A549 (cell line): ENCODE measurements around the gene FFAR1. TPM values are rescaled to one million over a fixed set of nuclear protein-coding genes. Genes with fewer than 3 reads are reported as not detected.

Experiments used
- ATAC-seq, 2 experiments: fragments of 200-7000 bp in 1 of 2; fragments of >200 bp in 1 of 2; cut with Nextera tagmentation in 1 of 2; cut with Tn5 transposase in 1 of 2; 3 replicates each; pipeline versions ENCODE4 v1.8.0 to v1.9.1; 2018 to 2020; ENCODE audit warnings: mild to moderate bottlenecking in 1 of 2, moderate library complexity in 1 of 2
- CTCF ChIA-PET: fragments of 300-600 bp; sonication (Branson Sonifier 250); formaldehyde crosslinking; extraction: SDS; loops from one replicate; lab custom pipeline; 2021; ENCODE audit warnings: antibody characterized with exemption, inconsistent platforms; lab: Yijun Ruan, JAX
- POLR2A ChIA-PET: fragments of 350-600 bp; formaldehyde crosslinking; extraction: SDS; loops from one replicate; lab custom pipeline; 2021; ENCODE audit warnings: antibody characterized with exemption, inconsistent platforms; lab: Yijun Ruan, JAX
- DNase-seq, 2 experiments: peaks; one replicate each; pipeline versions ENCODE4 v3.0.0 to v3.0.0-alpha.2; 2011 to 2016; ENCODE audit warnings: low read depth in 1 of 2, low spot score in 1 of 2
- FAIRE-seq: peaks from 2 replicates; lab custom pipeline; 2011; peaks lifted over from hg19 to GRCh38; lab: Jason Lieb, UNC
- H3K27ac ChIP-seq, 2 experiments: fragments of >200 bp; sonication (Bioruptor Twin); formaldehyde crosslinking; 3 replicates each; pipeline ENCODE4 v1.5.1; 2016 to 2017
- H3K4me1 ChIP-seq: fragments of >200 bp; sonication (Bioruptor Twin); formaldehyde crosslinking; 3 replicates; pipeline ENCODE4 v1.6.1; 2016
- H3K4me2 ChIP-seq: fragments of >200 bp; sonication (Bioruptor Twin); formaldehyde crosslinking; 3 replicates; pipeline ENCODE4 v1.6.1; 2016
- H3K4me3 ChIP-seq: fragments of >200 bp; sonication (Bioruptor Twin); formaldehyde crosslinking; 3 replicates; pipeline ENCODE4 v1.5.1; 2016
- H3K9me3 ChIP-seq: fragments of >200 bp; sonication (Bioruptor Twin); formaldehyde crosslinking; 3 replicates; pipeline ENCODE4 v1.6.1; 2016
- BHLHE40 ChIP-seq: IDR thresholded peaks from 2 replicates; pipeline ENCODE4 v1.6.1; 2012; ENCODE audit warnings: low read depth, low read length, inconsistent platforms
- CBX8 ChIP-seq: fragments of 200-600 bp; sonication (generic); IDR thresholded peaks from 2 replicates; pipeline ENCODE4 v1.6.1; 2016
- CEBPB ChIP-seq, 2 experiments: fragments of >200 bp in 1 of 2; sonication (Bioruptor Twin) in 1 of 2; formaldehyde crosslinking in 1 of 2; IDR thresholded peaks; 2 replicates each; pipeline ENCODE4 v1.6.1; 2012 to 2016
- CHD4 ChIP-seq: fragments of 200-600 bp; sonication (generic); IDR thresholded peaks from 2 replicates; pipeline ENCODE4 v1.6.1; 2016; ENCODE audit warnings: antibody characterized with exemption, mild to moderate bottlenecking, borderline replicate concordance
- EHF ChIP-seq: fragments of 250-450 bp; sonication (Bioruptor Pico); IDR thresholded peaks from 2 replicates; pipeline ENCODE4 v1.5.0; 2020; ENCODE audit warnings: mild to moderate bottlenecking
- EHMT2 ChIP-seq: fragments of 200-600 bp; sonication (generic); IDR thresholded peaks from 2 replicates; pipeline ENCODE4 v1.6.1; 2016; ENCODE audit warnings: antibody characterized with exemption, low read depth, mild to moderate bottlenecking, moderate library complexity
- FOXS1 ChIP-seq: fragments of 250-450 bp; sonication (Bioruptor Pico); IDR thresholded peaks from 2 replicates; pipeline ENCODE4 v1.5.0; 2020; ENCODE audit warnings: mild to moderate bottlenecking, moderate library complexity
- GATA3 ChIP-seq: IDR thresholded peaks from 2 replicates; pipeline ENCODE4 v1.6.1; 2012; ENCODE audit warnings: borderline replicate concordance
- HOXA7 ChIP-seq: fragments of 250-450 bp; sonication (Bioruptor Pico); IDR thresholded peaks from 2 replicates; pipeline ENCODE4 v1.5.0; 2020; ENCODE audit warnings: mild to moderate bottlenecking, moderate library complexity
- HOXB13 ChIP-seq: fragments of 250-450 bp; sonication (Bioruptor Pico); IDR thresholded peaks from 2 replicates; pipeline ENCODE4 v1.5.0; 2020; ENCODE audit warnings: low read depth, mild to moderate bottlenecking, moderate library complexity
- HOXB5 ChIP-seq: fragments of 250-450 bp; sonication (Bioruptor Pico); IDR thresholded peaks from 2 replicates; pipeline ENCODE4 v1.5.0; 2020; ENCODE audit warnings: mild to moderate bottlenecking, moderate library complexity
- JUNB ChIP-seq: fragments of >200 bp; sonication (Bioruptor Twin); formaldehyde crosslinking; IDR thresholded peaks from 2 replicates; pipeline ENCODE4 v1.6.1; 2016
- KDM1A ChIP-seq: fragments of 200-600 bp; sonication (generic); IDR thresholded peaks from 2 replicates; pipeline ENCODE4 v1.6.1; 2016; ENCODE audit warnings: low read depth, mild to moderate bottlenecking
- KDM5A ChIP-seq: fragments of 200-600 bp; sonication (generic); IDR thresholded peaks from 2 replicates; pipeline ENCODE4 v1.6.1; 2016; ENCODE audit warnings: antibody characterized with exemption, mild to moderate bottlenecking
- NR3C1 ChIP-seq: fragments of >200 bp; sonication (Bioruptor Twin); formaldehyde crosslinking; IDR thresholded peaks from 3 replicates; pipeline ENCODE4 v1.6.1; 2017
- POLR2A ChIP-seq: IDR thresholded peaks from 2 replicates; pipeline ENCODE4 v1.6.1; 2012; ENCODE audit warnings: mild to moderate bottlenecking, low read length
- RAD21 ChIP-seq, 2 experiments: fragments of >200 bp in 1 of 2; sonication (Bioruptor Twin) in 1 of 2; formaldehyde crosslinking in 1 of 2; IDR thresholded peaks in 1 of 2; conservative IDR thresholded peaks in 1 of 2; 2 replicates in 1 of 2; 3 replicates in 1 of 2; pipeline ENCODE4 v1.6.1; 2012 to 2018; ENCODE audit warnings: inconsistent platforms in 1 of 2
- RFX5 ChIP-seq: fragments of 450-650 bp; IDR thresholded peaks from 2 replicates; pipeline ENCODE4 v1.7.1; 2014; ENCODE audit warnings: antibody characterized with exemption, mild to moderate bottlenecking, moderate library complexity
- SMC3 ChIP-seq: fragments of >200 bp; sonication (Bioruptor Twin); formaldehyde crosslinking; IDR thresholded peaks from 3 replicates; pipeline ENCODE4 v1.6.1; 2018; ENCODE audit warnings: inconsistent platforms
- SREBF2 ChIP-seq: fragments of 450-650 bp; IDR thresholded peaks from 2 replicates; pipeline ENCODE4 v1.6.1; 2014; ENCODE audit warnings: mild to moderate bottlenecking, moderate library complexity
- TFCP2L1 ChIP-seq: fragments of 250-450 bp; sonication (Bioruptor Pico); IDR thresholded peaks from 2 replicates; pipeline ENCODE4 v1.5.0; 2021; ENCODE audit warnings: mild to moderate bottlenecking
- TP53 ChIP-seq: fragments of 250-450 bp; sonication (Bioruptor Pico); IDR thresholded peaks from 2 replicates; pipeline ENCODE4 v1.5.0; 2021; ENCODE audit warnings: mild to moderate bottlenecking, moderate library complexity
- ZNF302 ChIP-seq: fragments of 250-450 bp; sonication (Bioruptor Pico); IDR thresholded peaks from 2 replicates; pipeline ENCODE4 v1.9.0; 2021; ENCODE audit warnings: inconsistent platforms, mild to moderate bottlenecking, moderate library complexity
- ZSCAN20 ChIP-seq: fragments of 250-450 bp; sonication (Bioruptor Pico); IDR thresholded peaks from 2 replicates; pipeline ENCODE4 v1.8.0; 2022; ENCODE audit warnings: mild to moderate bottlenecking, moderate library complexity
- WGBS: methylation state at CpG from one replicate; pipeline ENCODE4 v1.1.6; 2017; ENCODE audit errors: missing lambda C conversion rate; 5-methylcytosine and 5-hydroxymethylcytosine counted together
- polyA plus RNA-seq, 4 experiments: library from polyadenylated mRNA; depleted of rRNA in 3 of 4; stranded (reverse); fragments of >200 nt; fragmentation: RNase III in 1 of 4; extraction: RNeasy Plus Mini Kit Qiagen cat#74134 plus additional on column Dnase treatment in 1 of 4; gene quantifications; 2 replicates in 3 of 4; 3 replicates in 1 of 4; pipeline ENCODE4 v1.2.3, GENCODE V29; 2011 to 2017
- TF ChIP-seq, protein P1 (sequence below): fragments of >200 bp; sonication (Bioruptor Twin); formaldehyde crosslinking; IDR thresholded peaks from 3 replicates; pipeline ENCODE4 v1.5.1; 2016
- TF ChIP-seq, protein P2 (sequence below): IDR thresholded peaks from 2 replicates; pipeline ENCODE4 v1.6.1; 2012; ENCODE audit warnings: low read depth, borderline replicate concordance

Gene FFAR1
- polyA plus RNA-seq, 2 of the 4 experiments (the other 2 are of a cell fraction), result not detected

DNA sequence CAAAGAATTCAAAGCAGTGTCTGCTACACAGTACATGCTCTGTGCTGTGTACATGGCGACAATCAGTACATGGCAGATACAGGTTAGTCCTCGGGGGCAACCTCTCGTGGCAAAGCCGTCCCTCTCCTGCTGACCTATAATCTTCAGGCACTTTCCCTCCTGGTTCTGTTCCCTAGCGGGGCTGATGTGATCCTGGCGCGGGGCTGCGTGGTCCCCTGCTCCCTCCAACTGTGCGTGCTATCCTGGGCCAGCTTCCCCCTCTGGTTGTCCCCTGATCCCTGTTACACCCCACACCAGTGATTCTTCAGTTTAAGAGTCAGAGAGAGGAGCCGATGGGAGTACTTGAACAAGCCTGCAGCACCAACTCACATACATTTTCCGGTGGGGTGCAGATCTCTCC is 43.7 kb upstream of the FFAR1 start:
- Histone ChIP-seq H3K4me3 (no peak overlapping the region), H3K4me1 (0 out of 3 replicates have a peak, but pooled peaks cover 2% of the 10 kb centered on the region), H3K9me3 (0 out of 3 replicates have a peak, but pooled peaks cover 2% of the 10 kb centered on the region), H3K4me2 (no peak overlapping the region), H3K27ac (no peak overlapping the region)
- TF ChIP-seq FOXS1, result no peak
- no peak for TF ChIP-seq BHLHE40
- TF ChIP-seq ZSCAN20, result no peak
- no peak for TF ChIP-seq JUNB
- no peak for TF ChIP-seq GATA3
- TF ChIP-seq NR3C1, result no peak
- TF ChIP-seq KDM5A, result no peak
- no peak for TF ChIP-seq HOXA7 (CRISPR knock-in tag)
- no peak for TF ChIP-seq HOXB13 (CRISPR knock-in tag)
- no peak for TF ChIP-seq KDM1A
- TF ChIP-seq, protein P1, sequence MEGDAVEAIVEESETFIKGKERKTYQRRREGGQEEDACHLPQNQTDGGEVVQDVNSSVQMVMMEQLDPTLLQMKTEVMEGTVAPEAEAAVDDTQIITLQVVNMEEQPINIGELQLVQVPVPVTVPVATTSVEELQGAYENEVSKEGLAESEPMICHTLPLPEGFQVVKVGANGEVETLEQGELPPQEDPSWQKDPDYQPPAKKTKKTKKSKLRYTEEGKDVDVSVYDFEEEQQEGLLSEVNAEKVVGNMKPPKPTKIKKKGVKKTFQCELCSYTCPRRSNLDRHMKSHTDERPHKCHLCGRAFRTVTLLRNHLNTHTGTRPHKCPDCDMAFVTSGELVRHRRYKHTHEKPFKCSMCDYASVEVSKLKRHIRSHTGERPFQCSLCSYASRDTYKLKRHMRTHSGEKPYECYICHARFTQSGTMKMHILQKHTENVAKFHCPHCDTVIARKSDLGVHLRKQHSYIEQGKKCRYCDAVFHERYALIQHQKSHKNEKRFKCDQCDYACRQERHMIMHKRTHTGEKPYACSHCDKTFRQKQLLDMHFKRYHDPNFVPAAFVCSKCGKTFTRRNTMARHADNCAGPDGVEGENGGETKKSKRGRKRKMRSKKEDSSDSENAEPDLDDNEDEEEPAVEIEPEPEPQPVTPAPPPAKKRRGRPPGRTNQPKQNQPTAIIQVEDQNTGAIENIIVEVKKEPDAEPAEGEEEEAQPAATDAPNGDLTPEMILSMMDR, result no peak
- no peak for TF ChIP-seq TFCP2L1 (CRISPR knock-in tag)
- no peak for TF ChIP-seq POLR2A
- no peak for TF ChIP-seq TP53 (CRISPR knock-in tag)
- ChIA-PET POLR2A (interaction anchor here (0.5 kb wide), 1 partner anchor 36 kb away, joined by 3 read pairs; no protein-coding TSS in a partner anchor), CTCF (interaction anchor here (0.6 to 2.6 kb wide), 7 partner anchors 8 to 49 kb away, joined by 3 to 9 read pairs (median 5); partner anchors contain the start of gene USF2)
- FAIRE-seq (no peak), DNase-seq (no peak), ATAC-seq (no peak)
- 73% methylated on average over 11 of the region's 11 CpGs for WGBS

DNA sequence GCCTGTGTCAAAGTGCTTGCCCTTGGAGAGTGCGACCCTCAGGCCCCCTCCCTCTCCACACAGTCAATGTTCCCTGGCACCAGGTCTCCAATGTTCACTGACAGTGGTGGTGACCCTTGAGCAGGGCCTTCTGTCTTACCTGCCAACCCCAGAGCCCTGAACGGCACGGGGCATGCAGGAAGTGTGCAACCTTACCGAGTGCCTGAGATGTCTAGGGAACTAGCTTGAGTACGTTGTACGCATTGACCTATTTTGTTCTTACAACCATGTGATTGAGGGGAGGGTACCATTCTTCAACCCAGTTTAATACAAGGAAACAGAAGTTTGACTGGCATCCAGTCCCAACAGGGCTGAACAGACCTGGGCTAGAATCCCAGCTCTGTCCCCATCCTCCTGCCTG is 42.5 kb upstream of the FFAR1 start:
- peak; percentile 13 for FAIRE-seq
- CTCF ChIA-PET, result interaction anchor here (0.7 to 2.6 kb wide), 8 partner anchors 8 to 190 kb away, joined by 3 to 9 read pairs (median 6); partner anchors contain the start of gene USF2
- WGBS, result 77% methylated on average over 6 of the region's 6 CpGs

DNA sequence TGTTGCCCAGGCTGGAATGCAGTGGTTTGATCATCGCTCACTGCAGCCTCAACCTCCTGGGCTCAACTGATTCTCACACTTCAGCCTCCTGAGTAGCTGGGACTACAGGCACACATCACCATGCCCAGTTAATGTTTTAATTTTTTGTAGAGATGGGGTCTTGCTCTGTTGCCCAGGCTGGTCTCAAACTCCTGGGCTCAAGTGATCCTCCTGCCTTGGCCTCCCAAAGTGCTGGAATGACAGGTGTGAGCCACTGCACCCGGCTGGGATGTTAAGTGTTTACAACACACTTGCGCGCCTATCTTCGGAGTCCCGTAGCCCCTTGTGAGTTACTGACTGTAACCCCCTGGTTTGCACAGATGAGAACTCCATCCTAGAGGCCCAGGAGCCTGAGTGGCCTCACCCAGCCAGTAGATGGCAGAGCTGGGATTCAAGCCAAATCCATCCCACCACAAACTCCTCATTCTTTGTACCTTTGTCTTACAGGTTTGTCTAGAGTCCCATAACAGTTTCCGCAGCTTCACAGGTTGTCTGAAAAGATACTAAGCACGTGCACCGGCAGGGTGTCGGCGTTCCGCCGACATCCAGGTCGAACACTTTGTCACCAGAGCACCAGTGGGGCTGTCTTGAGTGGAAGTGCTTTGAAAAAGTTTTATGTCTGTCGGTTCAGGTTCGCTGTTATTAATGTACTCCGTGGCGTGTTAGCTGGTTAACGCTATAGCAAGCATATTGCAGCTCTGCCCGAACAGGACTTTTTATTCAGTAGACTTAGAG is 41.0 kb upstream of the FFAR1 start:
- peak; percentile 59 for FAIRE-seq
- ChIA-PET POLR2A (no interaction called here), CTCF (interaction anchor here (0.7 to 2.6 kb wide), 10 partner anchors 9 to 250 kb away, joined by 3 to 9 read pairs (median 5); no protein-coding TSS in a partner anchor)
- Histone ChIP-seq H3K4me2 (no peak overlapping the region), H3K27ac (no peak overlapping the region), H3K9me3 (no peaks in the 10 kb centered on the region), H3K4me1 (0 out of 3 replicates have a peak, but pooled peaks cover 2% of the 10 kb centered on the region), H3K4me3 (no peak overlapping the region)
- 80% methylated on average over 20 of the region's 20 CpGs for WGBS
- TF ChIP-seq RAD21 (conservative IDR thresholded peaks at IDR 0.05 in 1 of 2, IDR thresholded peaks at IDR 0.05 in 1 of 2) (0 out of 5 replicates have a peak, but pooled peaks of 1 of the 2 experiments have one; percentile 16), HOXB13 (CRISPR knock-in tag) (no peak), TP53 (CRISPR knock-in tag) (no peak), SMC3 (peak; percentile 13; the same call in 1 of the 3 replicates), CEBPB (IDR thresholded peaks at IDR 0.05) (no peak), GATA3 (no peak), EHMT2 (no peak), HOXA7 (CRISPR knock-in tag) (no peak)
- TF ChIP-seq, protein P1, result peak; percentile 33; the same call in 2 of the 3 replicates
- TF ChIP-seq, protein P2, sequence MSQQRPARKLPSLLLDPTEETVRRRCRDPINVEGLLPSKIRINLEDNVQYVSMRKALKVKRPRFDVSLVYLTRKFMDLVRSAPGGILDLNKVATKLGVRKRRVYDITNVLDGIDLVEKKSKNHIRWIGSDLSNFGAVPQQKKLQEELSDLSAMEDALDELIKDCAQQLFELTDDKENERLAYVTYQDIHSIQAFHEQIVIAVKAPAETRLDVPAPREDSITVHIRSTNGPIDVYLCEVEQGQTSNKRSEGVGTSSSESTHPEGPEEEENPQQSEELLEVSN, result no peak
- peak; percentile 40 to 67; a peak in 4 of 6 replicates for ATAC-seq
- peak in 1 of 2 experiments; percentile 75 for DNase-seq

More for the DNA sequence above, 42.5 kb upstream of the FFAR1 start:
- H3K4me2 ChIP-seq, result no peak overlapping the region
- H3K4me1 ChIP-seq, result 0 out of 3 replicates have a peak, but pooled peaks cover 2% of the 10 kb centered on the region
- DNase-seq, result no peak
- ATAC-seq, result no peak
- no peak overlapping the region for H3K27ac ChIP-seq
- no peaks in the 10 kb centered on the region for H3K9me3 ChIP-seq
- TF ChIP-seq ZNF302 (CRISPR knock-in tag) (no peak), CHD4 (no peak), RFX5 (no peak), FOXS1 (no peak), EHF (no peak), SREBF2 (no peak), CBX8 (no peak), HOXB5 (CRISPR knock-in tag) (no peak)
- no peak overlapping the region for H3K4me3 ChIP-seq
- POLR2A ChIA-PET, result no interaction called here
